NCI-H2196 treated with DMSO at 0.1 percent for 48 hours (cell line): ENCODE measurements around the gene NUCKS1.

Experiments used
- DNase-seq: peaks from one replicate; lab custom pipeline; 2025; ENCODE audit not compliant: unreplicated experiment; lab: John Stamatoyannopoulos, UW

The NUCKS1 gene

GRCh38 chr1:205772607-205773032 lies 22.6 kb upstream of the NUCKS1 start:
- DNase-seq: no peak

DNA sequence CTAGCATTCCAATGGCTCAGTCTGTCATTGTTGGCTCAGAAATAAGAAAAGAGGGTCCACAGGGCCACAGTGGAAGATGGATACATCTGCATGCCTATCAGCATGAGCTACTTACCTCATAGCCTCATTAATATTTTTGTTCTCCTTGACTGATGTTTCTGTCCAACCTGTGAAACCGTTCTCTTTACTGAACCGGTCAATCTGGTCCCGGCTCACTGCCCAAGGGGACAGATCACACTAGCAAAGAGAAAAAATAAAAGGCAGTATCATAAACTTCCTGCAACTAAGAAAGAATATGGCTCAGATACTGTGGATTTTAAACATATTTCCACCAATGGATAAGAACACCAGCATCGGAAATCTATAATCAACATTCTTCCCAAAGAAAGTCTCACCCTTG lies 20.6 kb upstream of the NUCKS1 start:
- no peak for DNase-seq

DNA sequence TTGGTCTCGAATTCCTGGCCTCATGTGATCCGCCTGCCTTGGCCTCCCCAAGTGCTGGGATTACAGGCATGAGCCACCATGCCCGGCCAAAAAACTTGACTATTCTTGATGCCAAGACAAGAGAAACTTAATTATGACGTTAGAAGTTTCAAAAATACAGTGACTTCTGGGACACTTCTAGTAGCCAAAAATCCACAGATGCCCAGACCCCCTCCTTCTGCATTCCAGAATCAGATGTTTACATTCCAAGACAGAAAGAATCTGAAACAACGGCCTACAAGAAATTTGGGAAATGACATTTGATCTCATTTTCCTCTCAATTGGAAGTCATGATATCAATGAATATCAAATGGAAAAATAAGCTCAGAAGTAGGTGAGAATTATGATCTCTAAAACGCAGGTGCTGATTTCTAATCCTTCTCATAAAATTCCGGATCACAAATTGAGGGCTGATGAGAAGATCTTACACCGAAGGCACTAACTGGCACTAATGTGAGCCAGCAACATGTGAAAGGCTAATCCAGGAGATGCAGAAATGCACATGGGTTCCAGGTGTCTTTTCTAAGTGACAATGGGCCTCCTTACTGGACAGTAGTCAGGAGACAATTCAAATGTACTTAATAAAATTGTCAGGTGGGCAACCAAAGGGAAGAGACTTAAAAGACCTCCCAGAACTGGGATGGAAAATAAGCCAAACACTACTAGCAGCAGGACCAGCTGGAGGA lies 19.8 kb upstream of the NUCKS1 start:
- no peak for DNase-seq

DNA sequence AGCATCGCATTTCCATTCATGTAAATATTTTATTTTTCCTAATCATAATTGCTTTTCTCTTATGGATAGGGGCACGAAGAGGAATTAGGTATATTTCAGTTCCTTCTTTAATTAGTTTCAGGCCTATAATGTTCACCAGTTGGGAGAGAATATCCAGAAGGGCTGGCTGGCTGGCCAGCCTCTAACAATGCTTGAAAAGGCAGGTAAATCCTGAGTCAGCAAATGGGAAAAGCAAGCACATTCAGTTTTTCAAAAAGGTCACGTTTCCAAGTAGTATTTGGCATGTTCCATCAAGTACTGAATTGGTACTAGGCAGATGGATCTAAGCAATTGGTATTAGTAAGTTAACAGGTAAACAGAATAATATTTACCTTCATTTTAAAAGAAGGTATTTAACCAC lies 17.3 kb upstream of the NUCKS1 start:
- no peak for DNase-seq

DNA sequence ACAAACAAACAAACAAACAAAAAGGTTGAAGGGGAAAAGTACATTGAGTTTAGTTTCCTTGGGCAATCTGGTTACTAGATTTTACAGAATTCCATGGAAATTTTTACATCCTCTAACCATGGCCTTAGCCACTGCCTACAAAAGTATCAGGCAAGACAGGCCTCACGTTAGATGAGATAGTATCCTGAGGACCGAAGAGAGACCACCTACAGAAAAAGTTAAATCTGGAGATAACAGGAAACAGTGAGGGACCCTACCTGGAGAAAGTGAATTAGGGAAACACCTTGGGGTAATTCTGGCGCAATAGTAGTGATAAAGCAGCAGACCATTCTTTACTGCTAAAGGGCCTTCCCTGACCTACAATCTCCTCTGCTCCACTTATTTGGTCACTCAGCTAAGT lies 16.6 kb upstream of the NUCKS1 start:
- no peak for DNase-seq

DNA sequence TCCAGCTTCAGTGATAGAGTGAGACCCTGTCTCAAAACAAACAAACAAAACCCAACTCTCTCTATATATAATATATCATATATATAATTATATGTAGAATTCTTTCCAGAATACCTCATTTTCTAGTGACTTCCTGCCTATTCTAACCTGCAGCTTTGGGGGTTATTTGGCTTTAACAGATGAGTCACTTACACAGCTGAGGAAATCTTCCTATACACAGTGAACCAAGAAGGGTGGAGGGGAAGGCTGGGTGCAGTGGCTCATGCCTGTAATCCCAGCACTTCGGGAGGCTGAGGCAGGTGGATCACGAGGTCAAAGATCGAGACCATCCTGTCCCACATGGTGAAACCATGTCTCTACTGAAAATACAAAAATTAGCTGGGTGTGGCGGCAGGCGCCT lies 16.1 kb upstream of the NUCKS1 start:
- no peak for DNase-seq

DNA sequence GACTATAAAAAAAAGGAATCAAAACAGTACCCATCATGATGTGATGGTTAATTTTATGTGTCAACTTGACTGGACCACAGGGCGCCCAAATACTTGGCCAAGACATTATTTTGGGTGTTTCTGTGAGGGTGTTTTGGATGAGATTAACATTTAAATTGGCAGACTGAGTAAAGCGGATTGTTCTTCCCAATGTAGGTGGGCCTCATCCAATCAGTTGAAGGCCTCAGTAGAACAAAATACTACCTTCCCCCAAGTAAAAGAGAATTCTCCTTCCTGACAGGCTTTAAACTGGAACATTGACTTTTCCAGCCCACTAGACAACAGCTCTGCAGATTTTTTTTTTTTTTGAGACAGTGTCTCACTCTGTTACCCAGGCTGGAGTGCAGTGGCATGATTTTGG lies 14.6 kb upstream of the NUCKS1 start:
- no peak for DNase-seq

DNA sequence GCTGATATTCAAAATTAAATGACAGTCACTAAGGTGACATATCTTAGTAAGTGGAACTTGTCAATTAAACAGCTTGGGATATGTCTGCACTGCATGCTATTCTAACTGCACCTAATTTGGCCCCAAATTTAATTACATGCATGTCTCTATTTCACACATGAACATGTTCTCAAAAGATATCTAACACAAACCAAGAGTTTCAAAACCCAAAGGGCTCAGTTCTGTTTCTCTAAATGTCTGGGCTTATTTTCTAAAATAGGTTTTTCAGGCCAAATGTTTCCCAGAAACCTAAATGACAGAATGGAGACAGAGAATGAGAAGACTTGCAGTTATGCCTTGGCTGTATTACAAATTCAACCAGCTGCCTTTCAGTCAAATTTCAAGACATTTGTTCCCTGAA lies 14.0 kb upstream of the NUCKS1 start:
- DNase-seq: no peak

GRCh38 chr1:205760606-205761005 lies 10.6 kb upstream of the NUCKS1 start:
- DNase-seq: no peak

GRCh38 chr1:205756552-205756951 lies 6.6 kb upstream of the NUCKS1 start:
- DNase-seq: no peak

DNA sequence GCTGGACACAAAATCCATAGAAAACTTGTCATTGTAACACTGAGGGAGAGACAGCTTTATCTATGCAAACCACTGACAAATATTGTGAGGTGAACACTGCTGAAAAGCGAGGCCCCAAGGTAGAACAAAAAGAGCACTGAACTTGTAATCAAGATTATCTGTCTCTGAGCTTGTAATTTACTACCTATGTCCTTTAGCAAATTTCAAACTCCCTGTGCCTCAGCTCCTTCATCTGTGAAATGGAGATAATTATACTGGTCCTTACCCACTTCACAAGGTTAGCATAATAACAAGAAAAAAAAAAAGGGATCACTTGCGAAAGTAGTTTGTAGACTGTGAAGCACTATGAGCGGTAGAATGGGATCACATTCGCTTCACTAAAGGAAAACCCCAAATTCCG lies 4.9 kb upstream of the NUCKS1 start:
- no peak for DNase-seq

DNA sequence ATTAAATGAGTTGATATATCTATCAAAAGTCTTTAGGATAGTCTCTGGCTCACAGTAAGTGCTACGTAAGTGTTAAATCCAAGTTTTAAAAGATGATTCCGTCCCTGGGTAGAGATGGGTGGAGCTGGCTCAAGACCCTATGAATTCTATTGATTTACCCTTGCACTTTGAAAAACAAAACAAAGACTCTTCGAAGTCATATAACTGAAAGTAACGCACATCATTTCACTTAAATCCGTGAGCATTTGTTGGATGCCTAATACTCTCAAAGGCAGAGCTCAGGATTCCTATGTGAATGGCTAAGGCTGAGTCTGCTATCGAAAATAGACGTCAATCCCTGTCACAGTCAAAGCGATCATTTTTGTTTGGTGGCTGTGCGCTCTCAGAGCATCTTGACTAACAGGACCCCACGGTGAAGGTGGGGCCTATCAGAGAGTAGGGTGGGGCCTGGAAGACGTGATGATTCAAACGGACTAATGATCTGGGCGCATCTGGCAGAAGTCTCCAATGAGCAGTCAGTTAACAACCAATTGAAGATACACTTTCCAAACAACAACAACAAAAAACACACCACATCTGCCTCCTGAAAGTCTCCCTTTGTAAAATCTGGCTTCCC lies 1.2 kb upstream of the NUCKS1 start:
- DNase-seq: no peak

DNA sequence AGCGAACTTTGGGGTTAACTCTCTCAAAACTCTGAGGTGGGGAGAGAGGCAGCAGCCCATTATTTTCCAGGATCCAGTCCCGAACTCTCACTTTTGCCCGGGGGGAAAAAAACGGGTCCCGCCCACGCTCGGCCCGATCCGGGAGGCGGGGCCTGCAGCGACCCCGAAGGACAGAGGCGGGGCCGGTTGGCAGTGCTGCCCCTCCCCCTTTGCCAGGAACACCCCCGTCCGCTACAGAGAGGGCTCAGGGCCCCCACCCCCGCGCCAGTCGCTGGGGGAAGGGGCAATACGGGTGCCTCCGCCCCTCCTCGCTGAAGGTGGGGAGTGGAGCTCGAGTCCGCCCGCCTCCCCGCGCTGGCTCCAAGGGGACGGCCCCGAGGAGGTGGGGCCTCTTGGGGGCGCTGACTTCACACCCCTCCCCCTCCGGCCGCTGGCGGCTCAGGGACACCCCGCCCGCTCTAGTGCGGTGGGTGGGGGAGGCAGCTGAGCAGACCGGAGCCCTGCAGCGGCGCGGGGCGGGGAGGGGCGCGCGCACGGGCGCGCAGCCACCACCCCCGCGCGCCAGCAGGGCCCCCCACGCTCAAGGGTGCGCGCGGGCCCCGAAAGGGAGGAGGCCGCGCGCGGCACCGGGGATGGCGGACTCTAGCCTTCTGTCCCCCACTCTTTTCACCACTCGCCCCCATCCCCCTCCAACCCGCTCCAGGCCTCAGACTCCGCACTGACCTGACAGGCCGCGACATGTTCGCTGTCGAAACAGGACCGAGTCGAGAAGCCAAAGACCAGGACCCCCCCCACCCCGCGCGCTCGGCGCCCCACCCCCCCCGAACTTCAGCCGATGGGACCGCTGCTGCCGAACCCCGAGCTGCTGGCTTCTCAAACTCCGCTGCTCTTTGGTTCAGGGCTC lies 496 bp downstream of the NUCKS1 start:
- DNase-seq: peak; percentile 90

DNA sequence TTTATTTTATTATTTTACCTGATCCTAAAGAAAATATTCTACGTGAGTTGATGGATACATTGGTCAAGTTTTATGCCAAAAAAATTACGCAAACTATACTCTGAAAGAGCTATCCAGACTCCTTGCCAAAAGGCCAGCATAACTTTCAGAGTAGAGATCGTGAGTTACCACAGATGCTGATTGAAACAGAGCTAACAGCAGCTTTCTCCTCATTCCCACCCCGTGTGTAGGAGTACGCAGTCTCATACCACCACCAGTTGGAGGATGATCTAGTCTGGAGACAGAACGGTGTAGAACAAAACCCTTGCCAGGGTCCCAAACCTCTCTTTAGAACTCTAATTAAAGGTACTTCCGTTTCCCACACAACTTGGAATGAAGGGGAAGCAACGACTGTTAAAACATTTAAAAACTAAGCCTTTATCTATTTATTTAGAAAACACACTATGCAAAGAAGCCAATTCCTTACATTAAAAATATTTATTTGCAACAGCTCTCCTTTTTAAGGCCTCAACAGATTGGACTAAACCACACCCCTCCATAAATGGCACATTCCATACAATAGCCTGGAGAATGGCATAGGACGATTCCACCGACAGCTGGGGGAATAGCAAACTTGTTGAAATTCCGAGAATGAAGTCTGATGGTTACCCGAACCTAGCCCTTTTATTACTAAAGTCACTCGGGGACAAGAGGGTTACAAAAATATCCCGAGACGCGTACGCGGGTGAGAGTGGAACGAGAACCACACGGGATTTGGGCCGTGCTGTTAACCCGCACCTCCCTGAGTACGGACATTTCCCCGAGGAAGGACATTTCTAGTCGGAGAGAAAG lies 1.4 kb downstream of the NUCKS1 start:
- no peak for DNase-seq

GRCh38 chr1:205746757-205747412 lies 3.1 kb downstream of the NUCKS1 start:
- no peak for DNase-seq

- no peak for DNase-seq
Observed at GRCh38 chr1:205744403-205744802, 5.6 kb downstream of the NUCKS1 start.

GRCh38 chr1:205743977-205744376 lies 6.0 kb downstream of the NUCKS1 start:
- no peak for DNase-seq

- no peak for DNase-seq
Observed at GRCh38 chr1:205741681-205742080, 8.3 kb downstream of the NUCKS1 start.

DNA sequence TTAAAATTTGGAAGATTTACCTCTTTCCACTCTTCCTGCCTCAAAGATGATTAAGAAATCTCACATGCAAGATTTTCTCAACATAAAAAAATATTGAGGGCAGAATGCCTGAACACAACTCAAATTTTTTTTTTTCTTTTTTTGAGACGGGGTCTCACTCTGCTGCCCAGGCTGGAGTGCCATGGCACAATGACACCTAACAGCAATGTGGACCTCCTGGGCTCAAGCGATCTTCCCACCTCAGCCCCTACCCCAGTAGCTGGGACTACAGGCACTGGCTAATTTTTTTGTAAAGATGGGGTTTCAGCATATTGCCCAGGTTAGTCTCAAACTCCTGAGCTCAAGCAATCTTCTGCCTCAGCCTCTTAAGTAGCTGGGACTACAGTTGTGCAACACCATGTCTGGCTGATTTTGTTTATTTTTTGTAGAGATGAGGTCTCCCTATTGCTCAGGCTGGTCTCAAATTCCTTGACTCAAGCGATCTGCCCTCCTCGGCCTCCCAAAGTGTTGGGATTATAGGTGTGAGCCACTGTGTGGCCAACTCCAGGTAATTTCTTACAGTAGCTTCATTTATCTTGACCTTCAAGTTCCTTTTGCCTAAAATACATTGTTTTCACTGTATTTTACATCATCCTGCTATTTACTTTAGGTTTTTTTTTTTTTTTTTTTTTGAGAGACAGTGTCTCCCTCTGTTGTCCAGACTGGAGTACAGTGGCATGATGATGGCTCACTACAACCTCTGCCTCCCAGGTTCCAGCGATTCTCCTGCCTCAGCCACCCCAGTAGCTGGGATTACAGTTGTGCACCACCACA lies 10.4 kb downstream of the NUCKS1 start:
- DNase-seq: no peak

DNA sequence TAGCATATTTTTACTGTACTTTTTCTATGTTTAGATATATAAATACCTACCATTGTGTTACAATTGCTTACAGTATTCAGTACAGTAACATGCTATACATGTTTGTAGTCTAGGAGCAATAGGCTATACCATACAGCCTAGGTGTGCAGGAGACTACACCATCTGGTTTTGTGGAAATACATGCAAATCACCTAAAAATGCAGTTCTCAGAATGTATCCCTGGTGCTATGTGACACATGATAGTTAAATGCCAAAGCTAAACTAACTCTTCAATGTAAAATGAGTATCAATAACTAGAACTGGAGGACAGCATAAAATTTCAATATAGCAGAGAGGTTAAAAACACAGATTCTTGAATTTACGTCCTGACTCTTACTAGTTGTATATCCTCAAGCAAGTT lies 14.8 kb downstream of the NUCKS1 start:
- no peak for DNase-seq
